ENCODE results near the gene CIB4.

The CIB4 gene

GRCh38 chr2:26636935-26637334 lies 4.2 kb downstream of the CIB4 start:
- H3K4me3 ChIP-seq (ENCODE audit: low read depth, low read length), result no peak overlapping the region
- no peak for TF ChIP-seq CTCF (IDR thresholded peaks at IDR 0.05; ENCODE audit: low read depth, low read length, missing control alignments)
- DNase-seq (ENCODE audit: low read depth), result no peak
- in situ Hi-C loops (cut with HindIII; ENCODE audit: low sequenced_read_pairs), result no loop called here

- in situ Hi-C loops (cut with HindIII; ENCODE audit: low sequenced_read_pairs), result no loop called here
- no peak for TF ChIP-seq CTCF (IDR thresholded peaks at IDR 0.05; ENCODE audit: low read depth, low read length, missing control alignments)
- H3K4me3 ChIP-seq (ENCODE audit: low read depth, low read length), result no peak overlapping the region
- DNase-seq (ENCODE audit: low read depth), result no peak
Observed at GRCh38 chr2:26635401-26635800, 5.8 kb downstream of the CIB4 start.

- H3K4me3 ChIP-seq (ENCODE audit: low read depth, low read length), result no peak overlapping the region
- TF ChIP-seq CTCF (IDR thresholded peaks at IDR 0.05; ENCODE audit: low read depth, low read length, missing control alignments), result no peak
- no peak for DNase-seq (ENCODE audit: low read depth)
- in situ Hi-C loops (cut with HindIII; ENCODE audit: low sequenced_read_pairs), result no loop called here
Observed at GRCh38 chr2:26634636-26635230, 6.4 kb downstream of the CIB4 start.

- H3K4me3 ChIP-seq (ENCODE audit: low read depth, low read length), result no peak overlapping the region
- no peak for TF ChIP-seq CTCF (IDR thresholded peaks at IDR 0.05; ENCODE audit: low read depth, low read length, missing control alignments)
- in situ Hi-C loops (cut with HindIII; ENCODE audit: low sequenced_read_pairs), result no loop called here
- DNase-seq (ENCODE audit: low read depth), result no peak
Observed at GRCh38 chr2:26633993-26634595, 7.1 kb downstream of the CIB4 start.

- no peak for DNase-seq (ENCODE audit: low read depth)
- in situ Hi-C loops (cut with HindIII; ENCODE audit: low sequenced_read_pairs), result no loop called here
- TF ChIP-seq CTCF (IDR thresholded peaks at IDR 0.05; ENCODE audit: low read depth, low read length, missing control alignments), result no peak
Observed at GRCh38 chr2:26633351-26633945, 7.7 kb downstream of the CIB4 start.

GRCh38 chr2:26632624-26633185 lies 8.5 kb downstream of the CIB4 start:
- in situ Hi-C loops (cut with HindIII; ENCODE audit: low sequenced_read_pairs), result no loop called here
- DNase-seq (ENCODE audit: low read depth), result no peak
- H3K4me3 ChIP-seq (ENCODE audit: low read depth, low read length), result no peak overlapping the region
- TF ChIP-seq CTCF (IDR thresholded peaks at IDR 0.05; ENCODE audit: low read depth, low read length, missing control alignments), result no peak

More at GRCh38 chr2:26633351-26633945, 7.7 kb downstream of the CIB4 start:
- H3K4me3 ChIP-seq (ENCODE audit: low read depth, low read length), result no peak overlapping the region

Measured in astrocyte of the cerebellum (primary cell).